HG03342 (cell line): ENCODE results near the gene ZNF740.

Experiments
- ATAC-seq: cut with Tn5 transposase; IDR thresholded peaks from one replicate; pipeline ENCODE4 v1.9.1; 2021; ENCODE audit warnings: mild to moderate bottlenecking, moderate library complexity; ENCODE audit not compliant: unreplicated experiment

Gene ZNF740

GRCh38 chr12:53224061-53224896, 43.8 kb downstream of the ZNF740 start:
- no peak for ATAC-seq

- no peak for ATAC-seq
Observed at GRCh38 chr12:53224897-53225634, 44.5 kb downstream of the ZNF740 start.

GRCh38 chr12:53225635-53226424, 45.3 kb downstream of the ZNF740 start:
- ATAC-seq, result no peak

- ATAC-seq, result no peak
Observed at GRCh38 chr12:53226815-53227214, 46.3 kb downstream of the ZNF740 start.

GRCh38 chr12:53227341-53227740, 46.8 kb downstream of the ZNF740 start:
- ATAC-seq, result no peak

GRCh38 chr12:53227836-53228235, 47.3 kb downstream of the ZNF740 start:
- ATAC-seq, result no peak

- no peak for ATAC-seq
Observed at GRCh38 chr12:53229454-53229853, 48.9 kb downstream of the ZNF740 start.

GRCh38 chr12:53230108-53230845, 49.8 kb downstream of the ZNF740 start:
- ATAC-seq, result no peak

GRCh38 chr12:53231671-53231920, 51.1 kb downstream of the ZNF740 start:
- no peak for ATAC-seq

- ATAC-seq, result no peak
Observed at GRCh38 chr12:53231921-53232645, 51.6 kb downstream of the ZNF740 start, which contains the start of gene RARG. RARG (minus strand) TSS chr12:53232209; CDS start chr12:53227545, 4,664 bp downstream.

GRCh38 chr12:53232646-53233461, 52.3 kb downstream of the ZNF740 start:
- no peak for ATAC-seq

- no peak for ATAC-seq
Observed at GRCh38 chr12:53233671-53234121, 53.2 kb downstream of the ZNF740 start.

- ATAC-seq, result no peak
Observed at GRCh38 chr12:53234271-53234914, 53.9 kb downstream of the ZNF740 start.

GRCh38 chr12:53235164-53235563, 54.6 kb downstream of the ZNF740 start:
- no peak for ATAC-seq

GRCh38 chr12:53235742-53236442, 55.4 kb downstream of the ZNF740 start:
- no peak for ATAC-seq

- no peak for ATAC-seq
Observed at GRCh38 chr12:53236443-53237111, 56.1 kb downstream of the ZNF740 start.

GRCh38 chr12:53239643-53240258, 59.2 kb downstream of the ZNF740 start:
- ATAC-seq, result no peak
